HG02981 (cell line): ENCODE measurements around the gene ECI1.
"Not testable (repeated sequence)": the region's sequence is repeated elsewhere in the genome, so short reads cannot be mapped to it uniquely, and the experiment has no call there.

Experiments used
- ATAC-seq: cut with Tn5 transposase; IDR thresholded peaks from one replicate; pipeline ENCODE4 v1.9.1; 2021; ENCODE audit warnings: mild to moderate bottlenecking, moderate library complexity; ENCODE audit not compliant: unreplicated experiment

The ECI1 gene

DNA sequence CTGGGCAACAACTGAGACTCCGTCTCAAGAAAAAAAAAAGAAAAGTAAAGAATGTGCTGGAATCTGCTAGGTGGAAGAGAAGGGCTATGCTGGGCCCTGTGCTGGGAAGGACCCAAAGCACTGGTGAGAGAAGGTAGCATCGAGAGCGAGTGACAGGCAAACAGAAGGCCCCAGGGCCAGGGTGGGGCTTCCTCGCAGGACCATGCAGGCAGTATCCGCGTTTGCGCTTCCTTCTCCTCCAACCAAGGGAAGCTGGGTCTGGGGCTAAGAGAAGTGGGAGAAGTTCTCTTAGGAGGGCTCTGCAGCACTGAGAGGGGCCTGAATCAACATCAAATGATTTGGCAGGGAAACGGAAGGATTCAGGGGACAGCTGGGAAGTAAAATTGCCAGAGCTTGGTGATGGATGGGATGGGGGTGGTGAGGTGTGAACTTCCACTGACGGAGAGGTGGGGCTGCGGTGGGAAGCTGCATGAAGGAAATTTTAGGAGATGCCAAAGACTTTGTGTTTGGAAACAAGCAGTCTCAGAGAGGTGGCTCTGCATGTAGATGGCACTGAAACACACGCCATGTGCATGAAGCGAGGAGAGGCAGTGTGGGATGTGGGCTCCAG is 5.2 kb upstream of the ECI1 start:
- no peak for ATAC-seq

GRCh38 chr16:2253293-2253692 is 1.9 kb upstream of the ECI1 start:
- ATAC-seq = no peak

- no peak for ATAC-seq
Observed at GRCh38 chr16:2252806-2253148, 1.4 kb upstream of the ECI1 start.

DNA sequence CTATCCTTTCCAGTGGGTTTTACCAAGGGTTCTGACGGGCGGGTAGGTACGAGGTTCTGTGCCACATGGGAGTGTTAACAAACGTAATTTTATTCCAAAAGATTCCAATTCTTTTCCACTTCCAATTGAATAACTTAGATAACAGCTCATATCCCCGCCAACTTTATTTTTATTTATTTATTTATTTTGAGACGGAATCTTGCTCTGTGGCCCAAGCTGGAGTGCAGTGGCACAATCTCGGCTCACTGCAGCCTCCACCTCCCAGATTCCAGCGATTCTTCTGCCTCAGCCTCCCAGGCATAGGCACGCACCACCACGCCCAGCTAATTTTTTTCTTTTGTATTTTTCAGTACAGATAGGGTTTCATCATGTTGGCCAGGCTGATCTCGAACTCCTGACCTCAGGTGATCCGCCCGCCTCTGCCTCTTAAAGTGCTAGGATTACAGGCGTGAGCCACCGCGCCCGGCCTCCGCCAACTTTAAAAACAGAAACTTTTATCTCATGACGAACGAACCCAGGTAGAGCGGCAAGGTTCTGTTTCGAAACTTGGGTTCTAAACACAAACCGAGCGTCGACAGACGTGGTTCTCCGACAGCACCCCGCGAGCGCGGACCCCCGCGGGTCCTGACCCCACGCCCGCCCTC is 613 bp downstream of the ECI1 start:
- no peak for ATAC-seq

DNA sequence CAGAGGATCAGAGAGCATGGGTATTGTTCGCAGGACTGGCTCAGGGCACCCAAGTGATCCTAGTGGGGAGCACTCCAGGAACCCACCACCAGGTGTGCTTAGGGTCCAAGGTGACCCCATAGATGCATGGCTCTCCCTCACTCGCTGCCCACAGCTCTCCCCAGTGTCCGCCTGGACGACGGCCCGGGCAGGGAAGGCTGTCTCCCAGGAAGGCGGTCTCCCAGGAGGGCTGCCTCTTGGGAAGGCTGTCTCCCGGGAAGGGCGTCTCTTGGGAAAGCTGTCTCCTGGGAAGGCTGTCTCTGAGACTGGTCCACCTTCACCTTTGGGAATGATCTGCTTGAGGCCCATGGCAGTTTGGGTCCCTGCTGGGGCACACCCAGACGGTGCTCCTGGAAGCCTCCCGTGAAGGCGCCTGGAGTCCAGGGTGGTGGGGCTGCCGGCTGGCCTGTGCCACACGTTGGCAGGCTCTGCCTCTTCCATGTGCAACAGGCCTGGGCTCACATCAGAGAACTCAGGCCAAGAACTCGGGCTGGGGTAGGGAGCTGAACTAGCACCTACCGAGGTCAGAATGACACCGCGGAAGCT is 5.0 kb downstream of the ECI1 start:
- ATAC-seq = no peak

GRCh38 chr16:2244926-2245795 is 6.2 kb downstream of the ECI1 start:
- ATAC-seq = no peak

GRCh38 chr16:2244301-2244700 is 7.1 kb downstream of the ECI1 start:
- no peak for ATAC-seq

- ATAC-seq = no peak
Observed at GRCh38 chr16:2243781-2244180, 7.6 kb downstream of the ECI1 start.

DNA sequence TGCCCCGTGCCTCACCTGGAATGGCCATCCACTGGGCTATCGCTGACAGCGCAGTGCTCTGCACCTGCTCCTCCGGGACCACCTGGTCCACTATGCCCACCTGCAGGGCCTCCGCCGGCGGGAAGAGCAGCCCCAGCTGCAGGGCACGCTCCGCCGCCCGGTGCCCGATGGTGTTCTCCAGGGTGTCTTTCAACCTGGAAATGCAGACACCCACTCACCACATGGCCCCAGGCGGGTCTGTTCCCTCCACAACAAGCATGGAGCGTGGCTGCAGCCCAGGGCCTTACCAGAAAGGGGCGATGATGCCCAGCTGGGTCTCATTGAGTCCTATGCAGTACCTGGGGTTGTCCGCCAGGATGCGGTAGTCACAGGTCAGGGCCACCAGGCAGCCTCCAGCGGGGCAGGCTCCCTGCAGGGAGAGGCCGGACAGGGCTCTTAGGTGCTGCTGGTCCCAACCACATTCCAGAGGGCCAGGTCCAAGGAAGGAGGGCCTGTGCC is 8.3 kb downstream of the ECI1 start:
- no peak for ATAC-seq

GRCh38 chr16:2242598-2242997 is 8.8 kb downstream of the ECI1 start:
- ATAC-seq = no peak

DNA sequence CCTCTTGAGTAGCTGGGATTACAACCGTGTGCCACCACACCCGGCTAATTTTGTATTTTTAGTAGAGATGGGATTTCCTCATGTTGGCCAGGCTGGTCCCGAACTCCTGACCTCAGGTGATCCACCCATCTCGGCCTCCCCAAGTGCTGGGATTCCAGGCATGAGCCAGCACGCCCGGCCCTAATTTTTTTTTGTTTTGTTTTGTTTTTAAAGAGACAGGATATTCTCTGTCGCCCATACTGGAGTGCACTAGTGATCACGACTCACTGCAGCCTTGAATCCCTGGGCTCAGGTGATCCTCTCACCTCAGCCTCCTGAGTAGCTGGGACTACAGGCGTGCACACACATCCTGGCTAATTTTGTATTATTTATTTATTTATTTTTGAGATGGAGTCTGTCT is 11.1 kb downstream of the ECI1 start:
- not testable (repeated sequence) for ATAC-seq

GRCh38 chr16:2238838-2239675 is 12.3 kb downstream of the ECI1 start:
- no peak for ATAC-seq

GRCh38 chr16:2238150-2238837 is 13.1 kb downstream of the ECI1 start:
- no peak for ATAC-seq

DNA sequence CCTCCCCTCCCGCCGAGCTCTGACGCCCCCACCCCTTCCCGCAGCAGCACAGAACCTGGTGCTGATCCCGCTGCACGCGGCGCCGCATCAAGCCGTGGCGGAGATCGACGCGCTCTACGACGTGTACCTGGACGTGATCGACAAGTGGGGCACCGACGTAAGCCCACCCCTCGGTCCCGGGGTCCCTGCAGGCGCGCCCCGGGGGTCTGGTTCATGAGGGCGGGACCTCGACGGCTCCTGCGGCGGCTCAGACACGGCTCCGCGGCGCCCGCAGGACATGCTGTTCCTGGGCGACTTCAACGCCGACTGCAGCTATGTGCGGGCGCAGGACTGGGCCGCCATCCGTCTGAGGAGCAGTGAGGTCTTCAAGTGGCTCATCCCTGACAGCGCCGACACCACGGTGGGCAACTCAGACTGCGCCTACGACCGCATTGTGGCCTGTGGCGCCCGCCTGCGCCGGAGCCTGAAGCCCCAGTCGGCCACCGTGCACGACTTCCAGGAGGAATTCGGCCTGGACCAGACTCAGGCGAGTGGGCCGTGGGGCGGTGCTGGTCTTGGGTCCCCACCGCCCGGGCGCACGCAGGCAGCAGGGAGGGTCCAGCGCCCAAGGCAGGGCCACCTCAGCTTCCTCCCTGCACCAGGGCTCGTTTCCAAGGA is 13.8 kb downstream of the ECI1 start:
- no peak for ATAC-seq

GRCh38 chr16:2237102-2237482 is 14.3 kb downstream of the ECI1 start:
- ATAC-seq = no peak

- ATAC-seq = no peak
Observed at GRCh38 chr16:2236337-2237101, 14.9 kb downstream of the ECI1 start, which contains the start of gene DNASE1L2. Gene DNASE1L2, plus strand, starts transcription at chr16:2236444. Its CDS starts 373 bp downstream, at chr16:2236817.

DNA sequence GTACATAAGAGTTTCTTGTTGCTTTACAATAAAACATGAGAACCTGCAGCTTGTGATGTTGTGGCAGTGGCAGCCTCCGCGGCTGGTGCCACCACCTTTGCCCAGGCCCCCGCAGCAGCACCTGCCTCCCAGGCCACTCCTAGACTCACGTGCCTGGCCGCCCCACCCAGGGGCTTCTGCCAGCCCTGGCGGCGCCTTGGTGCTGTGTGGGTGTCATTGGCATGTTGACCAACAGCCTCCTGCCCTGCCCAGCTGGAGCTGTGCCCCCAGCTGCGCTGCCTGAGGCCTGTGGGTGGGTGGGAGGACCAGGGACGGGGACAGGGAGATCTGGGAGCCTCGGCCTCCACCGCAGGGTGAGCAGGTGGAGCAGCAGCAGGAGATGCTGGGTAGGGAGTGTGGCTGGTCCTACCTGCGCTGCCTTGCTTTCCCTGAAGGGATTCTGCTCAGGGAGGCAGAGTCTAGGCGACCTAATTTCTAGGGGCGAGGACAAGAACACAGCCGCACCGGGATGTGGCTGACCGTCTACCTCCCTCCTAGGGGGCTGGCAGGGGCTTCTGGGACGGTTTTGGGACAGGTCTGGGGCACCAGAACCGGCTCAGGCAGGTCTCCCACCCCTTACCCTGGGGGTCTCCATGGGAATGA is 15.6 kb downstream of the ECI1 start:
- ATAC-seq = no peak

DNA sequence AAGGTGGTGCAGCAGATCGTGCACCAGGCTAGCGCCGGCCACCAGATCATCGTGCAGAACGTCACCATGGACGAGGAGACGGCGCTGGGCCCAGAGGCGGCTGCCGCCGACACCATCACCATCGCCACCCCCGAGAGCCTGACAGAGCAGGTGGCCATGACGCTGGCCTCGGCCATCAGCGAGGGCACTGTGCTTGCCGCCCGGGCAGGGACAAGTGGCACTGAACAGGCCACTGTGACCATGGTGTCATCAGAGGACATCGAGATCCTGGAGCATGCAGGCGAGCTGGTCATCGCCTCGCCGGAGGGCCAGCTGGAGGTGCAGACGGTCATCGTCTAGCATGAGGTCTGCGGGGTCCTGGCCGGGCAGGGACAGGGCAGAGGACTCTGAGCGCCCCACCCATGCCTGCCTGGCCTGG is 16.1 kb downstream of the ECI1 start:
- no peak for ATAC-seq
